GM21737 (cell line): ENCODE data around the gene KREMEN2.
"Not testable (repeated sequence)": the region's sequence is repeated elsewhere in the genome, so short reads cannot be mapped to it uniquely, and the experiment has no call there.

ENCODE experiments used
- ATAC-seq: cut with Tn5 transposase; IDR thresholded peaks from one replicate; pipeline ENCODE4 v1.9.1; 2021; ENCODE audit warnings: mild to moderate bottlenecking, moderate library complexity; ENCODE audit not compliant: unreplicated experiment

The KREMEN2 gene, protein sequence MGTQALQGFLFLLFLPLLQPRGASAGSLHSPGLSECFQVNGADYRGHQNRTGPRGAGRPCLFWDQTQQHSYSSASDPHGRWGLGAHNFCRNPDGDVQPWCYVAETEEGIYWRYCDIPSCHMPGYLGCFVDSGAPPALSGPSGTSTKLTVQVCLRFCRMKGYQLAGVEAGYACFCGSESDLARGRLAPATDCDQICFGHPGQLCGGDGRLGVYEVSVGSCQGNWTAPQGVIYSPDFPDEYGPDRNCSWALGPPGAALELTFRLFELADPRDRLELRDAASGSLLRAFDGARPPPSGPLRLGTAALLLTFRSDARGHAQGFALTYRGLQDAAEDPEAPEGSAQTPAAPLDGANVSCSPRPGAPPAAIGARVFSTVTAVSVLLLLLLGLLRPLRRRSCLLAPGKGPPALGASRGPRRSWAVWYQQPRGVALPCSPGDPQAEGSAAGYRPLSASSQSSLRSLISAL

GRCh38 chr16:2963723-2964474 is at the start of gene KREMEN2:
Gene KREMEN2 (plus strand): TSS chr16:2964275. CDS start chr16:2964521, 246 bp downstream.
- ATAC-seq, result no peak

DNA sequence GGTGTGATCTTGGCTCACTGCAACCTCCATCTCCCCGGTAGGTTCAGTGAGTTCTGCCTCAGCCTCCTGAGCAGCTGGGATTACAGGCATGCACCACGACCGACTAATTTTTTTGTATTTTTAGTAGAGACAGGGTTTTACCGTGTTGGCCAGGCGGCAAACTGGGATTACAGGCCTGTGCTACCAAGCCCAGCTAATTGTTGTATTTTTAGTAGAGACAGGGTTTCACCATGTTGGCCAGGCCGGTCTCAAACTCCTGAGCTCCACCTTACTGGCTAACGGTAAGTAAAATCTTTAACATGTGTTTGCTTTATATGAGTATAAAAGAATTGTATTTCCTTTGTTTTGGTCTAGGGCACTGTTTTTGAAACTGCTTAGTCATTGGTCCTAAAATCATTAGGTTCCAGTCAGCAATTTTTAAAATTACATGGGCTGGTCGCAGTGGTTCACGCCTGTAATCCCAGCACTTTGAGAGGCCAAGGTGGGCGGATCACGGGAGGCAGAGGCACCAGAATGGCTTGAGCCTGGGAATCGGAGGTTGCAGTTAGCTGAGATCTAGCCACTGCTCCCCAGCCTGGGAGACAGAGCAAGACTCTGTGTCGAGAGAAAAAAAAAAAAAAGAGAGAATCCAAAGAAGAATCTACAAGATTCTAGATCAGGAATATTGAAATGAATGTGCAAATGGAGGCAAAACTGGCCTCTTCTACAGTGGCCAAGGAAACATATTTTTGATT is 48.7 kb upstream of the KREMEN2 start:
- ATAC-seq, result no peak

GRCh38 chr16:2919511-2920255 is 44.4 kb upstream of the KREMEN2 start:
- no peak for ATAC-seq

- ATAC-seq, result no peak
Measured at GRCh38 chr16:2923481-2923880, 40.6 kb upstream of the KREMEN2 start.

- no peak for ATAC-seq
Measured at GRCh38 chr16:2924901-2925755, 38.9 kb upstream of the KREMEN2 start.

DNA sequence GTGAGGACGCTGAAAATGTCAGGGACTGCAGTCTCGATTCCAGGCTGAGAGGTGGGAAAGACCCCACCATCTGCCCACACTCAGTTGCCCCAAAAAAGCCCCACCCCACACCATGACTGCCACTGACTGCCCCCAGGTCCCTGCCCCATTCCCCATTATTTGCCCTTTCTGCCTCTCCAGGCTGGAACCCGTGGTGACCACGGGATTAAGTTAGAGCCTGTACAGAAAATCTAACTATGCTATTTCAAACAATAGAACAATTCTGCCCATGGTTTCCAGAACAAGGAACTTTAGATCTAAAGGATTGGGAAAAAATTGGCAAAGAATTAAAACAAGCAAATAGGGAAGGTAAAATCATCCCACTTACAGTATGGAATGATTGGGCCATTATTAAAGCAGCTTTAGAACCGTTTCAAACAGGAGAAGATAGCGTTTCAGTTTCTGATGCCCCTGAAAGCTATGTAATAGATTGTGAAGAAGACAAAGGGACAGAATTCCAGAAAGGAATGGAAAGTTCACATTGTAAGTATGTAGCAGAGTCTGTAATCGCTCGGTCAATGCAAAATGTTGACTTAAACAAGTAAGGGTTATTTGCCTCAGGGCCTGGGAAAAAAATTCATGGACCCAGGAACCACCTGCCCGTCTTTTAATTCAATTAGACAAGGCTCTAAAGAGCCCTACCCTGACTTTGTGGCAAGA is 38.0 kb upstream of the KREMEN2 start:
- no peak for ATAC-seq

- ATAC-seq, result no peak
Measured at GRCh38 chr16:2926650-2926999, 37.5 kb upstream of the KREMEN2 start.

- no peak for ATAC-seq
Measured at GRCh38 chr16:2927010-2927646, 36.9 kb upstream of the KREMEN2 start.

- ATAC-seq, result not testable (repeated sequence)
Measured at GRCh38 chr16:2928151-2928550, 35.9 kb upstream of the KREMEN2 start.

DNA sequence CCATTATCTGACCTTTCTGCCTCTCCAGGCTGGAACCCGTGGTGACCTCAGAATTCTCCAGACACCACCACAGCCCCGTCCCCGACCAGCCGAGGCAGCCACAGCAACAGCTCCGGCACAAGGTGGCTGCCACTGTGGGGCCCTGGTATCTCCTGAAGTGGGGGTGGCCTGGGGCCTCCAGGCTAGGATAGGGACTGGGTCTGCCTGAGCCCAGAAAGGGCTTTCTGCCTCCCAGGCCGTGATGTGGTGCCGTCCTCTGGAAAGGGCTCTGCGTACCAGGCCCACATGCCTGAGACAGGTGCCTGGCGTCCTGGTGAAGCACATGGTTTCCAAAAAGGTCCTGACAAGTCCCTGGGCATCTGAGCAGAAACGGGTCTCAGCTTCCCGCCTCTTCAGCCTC is 35.3 kb upstream of the KREMEN2 start:
- ATAC-seq, result no peak

GRCh38 chr16:2929693-2930092 is 34.4 kb upstream of the KREMEN2 start:
- ATAC-seq, result no peak

GRCh38 chr16:2930236-2930635 is 33.8 kb upstream of the KREMEN2 start:
- ATAC-seq, result no peak

DNA sequence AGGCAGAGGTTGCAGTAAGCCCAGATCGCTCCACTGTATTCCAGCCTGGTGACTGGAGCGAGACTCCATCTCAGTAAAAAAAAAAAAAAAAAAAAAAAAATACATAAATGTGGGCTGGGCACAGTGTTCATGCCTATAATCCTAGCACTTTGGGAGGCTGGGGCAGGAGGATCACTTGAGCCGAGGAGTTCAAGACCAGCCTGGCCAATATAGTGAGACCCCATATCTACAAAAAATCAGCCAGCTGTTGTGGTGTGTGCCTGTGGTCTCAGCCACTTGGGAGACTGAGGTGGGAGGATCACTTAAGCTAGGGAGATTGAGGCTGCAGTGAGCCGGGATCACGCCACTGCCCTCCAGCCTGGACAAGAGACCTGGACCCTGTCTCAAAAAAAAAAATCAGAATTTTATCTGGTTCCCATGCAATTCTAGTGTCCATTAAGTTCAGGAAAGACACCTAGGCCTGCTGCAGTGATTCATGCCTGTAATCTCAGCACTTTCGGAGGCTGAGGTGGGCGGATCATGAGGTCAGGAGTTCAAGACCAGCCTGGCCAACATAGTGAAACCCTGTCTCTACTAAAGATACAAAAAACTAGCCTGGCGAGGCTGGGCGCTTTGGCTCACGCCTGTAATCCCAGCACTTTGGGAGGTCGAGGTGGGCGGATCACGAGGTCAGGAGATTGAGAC is 32.7 kb upstream of the KREMEN2 start:
- ATAC-seq, result not testable (repeated sequence)

DNA sequence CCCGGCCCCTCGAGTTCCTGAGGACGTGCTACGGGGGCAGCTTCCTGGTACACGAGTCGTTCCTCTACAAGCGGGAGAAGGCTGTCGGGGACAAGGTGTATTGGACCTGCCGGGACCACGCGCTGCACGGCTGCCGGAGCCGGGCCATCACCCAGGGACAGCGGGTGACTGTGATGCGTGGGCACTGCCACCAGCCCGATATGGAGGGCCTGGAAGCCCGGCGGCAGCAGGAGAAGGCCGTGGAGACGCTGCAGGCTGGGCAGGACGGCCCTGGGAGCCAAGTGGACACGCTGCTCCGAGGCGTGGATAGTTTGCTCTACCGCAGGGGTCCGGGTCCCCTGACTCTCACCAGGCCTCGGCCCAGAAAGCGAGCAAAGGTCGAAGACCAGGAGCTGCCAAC is 30.9 kb upstream of the KREMEN2 start:
- no peak for ATAC-seq

GRCh38 chr16:2933701-2934100 is 30.4 kb upstream of the KREMEN2 start:
- ATAC-seq, result no peak

GRCh38 chr16:2934450-2934849 is 29.6 kb upstream of the KREMEN2 start:
- no peak for ATAC-seq

DNA sequence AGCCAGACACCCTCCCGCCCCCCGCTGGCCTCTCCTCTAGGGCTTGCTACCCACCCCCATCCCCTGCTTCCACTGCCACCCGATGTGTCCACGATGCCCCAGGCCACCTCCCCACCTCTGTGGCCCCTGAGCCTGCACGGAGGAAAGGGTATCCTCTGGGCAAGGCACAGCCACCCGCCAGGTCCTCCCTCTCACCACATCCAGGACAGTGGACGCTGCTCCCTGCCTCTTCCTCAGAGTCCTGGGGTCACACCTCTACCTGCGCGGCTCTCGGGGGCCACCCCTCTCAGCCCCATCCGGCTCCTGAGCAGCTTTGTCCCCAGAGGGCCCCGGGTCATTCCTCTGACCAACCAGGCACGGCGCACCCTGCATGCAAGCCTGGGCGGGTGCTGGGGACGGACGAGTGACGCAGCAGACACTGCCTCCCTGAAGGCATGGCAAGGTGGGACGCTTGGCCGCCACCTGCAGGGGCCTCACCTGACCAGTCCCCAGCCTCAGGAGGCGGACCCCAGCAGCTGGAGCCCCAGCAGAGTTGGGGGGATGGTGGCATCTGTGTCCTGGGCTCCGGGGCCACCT is 27.6 kb upstream of the KREMEN2 start:
- ATAC-seq, result no peak

DNA sequence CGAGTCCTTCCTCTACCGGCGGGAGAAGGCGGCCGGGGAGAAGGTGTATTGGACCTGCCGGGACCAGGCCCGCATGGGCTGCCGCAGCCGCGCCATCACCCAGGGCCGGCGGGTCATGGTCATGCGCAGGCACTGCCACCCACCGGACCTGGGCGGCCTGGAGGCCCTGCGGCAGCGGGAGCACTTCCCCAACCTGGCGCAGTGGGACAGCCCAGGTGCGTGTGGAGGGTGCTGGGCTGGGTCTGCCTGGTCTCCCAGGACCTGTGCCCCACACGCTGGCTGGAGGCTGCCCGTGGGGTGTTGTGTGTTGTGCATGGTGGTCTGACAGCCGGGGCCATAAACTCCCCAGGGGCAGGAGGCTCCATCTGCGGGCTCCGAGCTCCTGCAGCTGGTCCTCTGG is 26.9 kb upstream of the KREMEN2 start:
- no peak for ATAC-seq
